ENCODE measurements around the gene PJVK.

The PJVK gene

GRCh38 chr2:178480227-178481181 is 29.3 kb downstream of the PJVK start, which contains the start of gene PLEKHA3:
Gene PLEKHA3, plus strand, starts transcription at chr2:178480457. Its CDS starts 413 bp downstream, at chr2:178480870.
- DNase-seq (ENCODE audit: low read depth): peak; percentile 94

DNA sequence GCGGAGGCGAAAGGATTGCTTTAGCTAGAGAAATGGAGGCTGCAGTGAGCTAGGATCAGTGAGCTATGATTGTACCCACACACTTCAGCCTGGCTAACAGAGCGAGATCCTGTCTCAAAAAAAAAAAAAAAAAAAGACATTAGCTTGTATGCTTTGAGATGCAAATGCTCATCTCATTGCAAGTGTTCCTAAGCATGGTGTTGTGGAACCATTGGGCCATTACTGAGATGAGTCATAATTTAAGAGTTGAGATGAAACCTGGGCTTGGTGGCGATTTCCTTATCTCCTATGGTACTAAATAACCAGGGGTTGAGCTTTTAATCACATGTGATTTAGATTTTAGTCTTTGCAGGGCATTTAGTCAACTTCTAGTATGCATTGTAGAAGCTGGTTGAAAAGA is 31.3 kb downstream of the PJVK start:
- no peak for DNase-seq (ENCODE audit: low read depth)

GRCh38 chr2:178484245-178485041 is 33.3 kb downstream of the PJVK start:
- no peak for DNase-seq (ENCODE audit: low read depth)

GRCh38 chr2:178485356-178485755 is 34.2 kb downstream of the PJVK start:
- DNase-seq (ENCODE audit: low read depth): no peak

DNA sequence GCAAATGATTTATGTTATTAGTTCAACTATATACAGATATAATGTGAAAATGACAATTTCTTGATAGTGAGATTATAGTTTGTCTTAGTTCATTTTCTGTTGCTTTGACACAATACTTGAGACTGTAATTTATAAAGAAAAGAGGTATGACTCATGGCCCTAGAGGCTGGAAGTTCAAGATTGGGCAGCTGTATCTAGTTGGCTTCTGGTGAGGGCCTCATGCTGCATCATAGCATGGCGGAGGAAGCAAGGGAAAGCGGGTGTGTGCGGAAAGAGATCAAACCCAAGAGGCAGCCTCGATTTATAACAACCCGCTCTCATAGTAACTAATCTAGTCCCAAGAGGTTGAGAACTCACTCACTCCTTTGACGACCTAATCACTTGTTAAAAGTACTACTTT is 40.4 kb downstream of the PJVK start:
- no peak for DNase-seq (ENCODE audit: low read depth)

DNA sequence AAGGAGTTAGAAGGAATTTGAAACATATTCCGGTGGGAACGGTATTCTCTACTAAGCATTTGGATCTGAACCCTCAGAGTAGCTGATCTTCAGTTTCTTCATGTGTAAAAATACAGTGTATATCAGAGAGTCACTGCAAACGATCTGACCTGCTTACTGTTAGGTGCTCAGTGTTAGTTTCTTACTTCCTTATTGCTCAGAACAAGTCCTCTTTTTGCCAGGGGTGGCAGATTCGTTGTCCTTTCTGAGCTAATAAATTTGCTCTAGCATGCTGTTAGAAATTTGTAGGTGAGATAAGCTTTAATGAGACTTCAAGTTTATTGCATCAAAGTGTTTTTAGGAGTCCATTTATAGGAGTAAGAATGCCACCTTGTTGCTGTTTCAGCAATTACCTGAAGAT is 44.9 kb downstream of the PJVK start:
- DNase-seq (ENCODE audit: low read depth): no peak

DNA sequence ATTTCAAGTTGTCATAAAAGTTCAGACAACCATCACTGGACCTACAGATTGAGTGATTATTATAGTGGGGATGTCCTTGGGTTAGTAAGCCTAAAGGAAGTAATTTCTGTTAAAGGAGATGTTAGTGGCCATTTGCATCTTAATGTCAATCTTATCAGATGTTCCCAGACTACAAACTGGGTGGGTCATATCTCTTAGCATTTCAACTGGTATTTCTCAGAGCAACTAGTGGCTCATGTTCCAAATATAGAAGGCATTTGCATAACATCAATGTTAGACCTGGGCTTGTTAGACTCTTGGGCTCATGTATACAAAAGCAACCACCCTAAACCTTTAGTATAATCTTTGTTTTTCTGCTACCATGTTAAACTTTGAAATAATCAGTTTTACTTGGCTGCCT is 47.0 kb downstream of the PJVK start:
- no peak for DNase-seq (ENCODE audit: low read depth)

DNA sequence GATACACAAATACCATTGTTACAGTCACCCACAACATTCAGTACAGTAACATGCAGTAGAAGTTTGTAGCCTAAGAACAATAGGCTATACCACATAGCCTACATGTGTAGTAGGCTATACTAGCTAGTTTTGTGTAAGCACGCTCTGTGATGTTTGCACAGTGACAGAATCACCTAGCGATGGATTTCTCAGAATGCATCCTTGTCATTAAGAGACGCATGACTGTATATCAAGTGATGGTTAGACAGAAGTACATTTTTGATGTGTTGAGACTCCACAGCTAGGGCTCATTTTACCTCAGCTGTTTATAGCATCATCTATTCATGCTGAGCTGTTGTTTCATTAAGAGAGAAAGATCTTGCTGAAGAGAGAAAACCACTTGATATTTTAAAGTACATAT is 48.5 kb downstream of the PJVK start:
- no peak for DNase-seq (ENCODE audit: low read depth)

DNA sequence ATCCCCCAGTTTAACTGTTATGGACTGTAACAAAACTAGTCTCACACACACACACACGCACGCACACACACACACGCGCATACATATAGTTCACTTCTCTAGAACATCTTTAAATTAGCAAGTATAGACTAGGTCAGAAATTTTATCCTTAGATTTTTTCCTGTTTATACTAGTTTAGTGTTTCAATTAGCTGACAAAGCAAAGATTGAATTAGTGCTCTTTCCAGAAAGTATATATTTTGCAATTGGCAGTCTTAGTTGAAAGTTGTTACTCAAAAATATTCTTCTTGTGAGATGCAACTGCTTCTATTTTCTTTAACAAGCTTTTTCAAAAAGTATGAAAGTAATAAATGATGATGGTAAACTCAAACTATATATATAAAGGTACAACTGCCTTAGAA is 51.6 kb downstream of the PJVK start:
- no peak for DNase-seq (ENCODE audit: low read depth)

- DNase-seq (ENCODE audit: low read depth): no peak
These were observed 54.9 kb downstream of the PJVK start for GRCh38 chr2:178506101-178506500.

- no peak for DNase-seq (ENCODE audit: low read depth)
These were observed 55.3 kb downstream of the PJVK start for GRCh38 chr2:178506524-178506923.

DNA sequence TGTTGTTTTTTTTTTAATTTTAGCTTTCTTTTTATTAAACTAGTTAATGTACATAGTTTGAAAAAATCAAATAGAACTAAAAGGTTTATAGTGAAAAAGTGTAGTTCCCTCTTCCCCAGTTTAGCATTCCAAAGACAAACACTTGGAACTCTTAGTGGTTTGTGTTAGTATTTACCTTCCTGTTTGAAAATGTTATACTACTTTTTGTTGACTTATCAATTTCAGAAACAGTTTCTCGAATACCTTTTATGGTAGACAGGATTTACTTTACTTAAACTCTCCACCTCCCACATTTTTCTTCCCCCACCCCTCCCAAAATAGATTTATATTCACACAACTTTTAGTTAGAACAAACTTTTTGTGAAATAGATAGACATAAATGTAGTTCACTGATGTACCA is 55.8 kb downstream of the PJVK start:
- DNase-seq (ENCODE audit: low read depth): no peak

GRCh38 chr2:178508646-178509045 is 57.5 kb downstream of the PJVK start:
- no peak for DNase-seq (ENCODE audit: low read depth)

- DNase-seq (ENCODE audit: low read depth): no peak
These were observed 59.2 kb downstream of the PJVK start for GRCh38 chr2:178510384-178510783.

All from stromal cell of bone marrow (primary cell).